NT2/D1 (cell line): ENCODE measurements around the gene LSAMP.

ENCODE experiments used
- SUZ12 ChIP-seq: IDR thresholded peaks from 2 replicates; pipeline ENCODE4 v1.6.1; 2011; ENCODE audit not compliant: insufficient read length, insufficient read depth; ENCODE audit errors: extremely low read depth
- YY1 ChIP-seq: IDR thresholded peaks from 2 replicates; pipeline ENCODE4 v1.6.1; 2011; ENCODE audit not compliant: insufficient read length, insufficient read depth
- ZNF274 ChIP-seq: IDR thresholded peaks from 2 replicates; pipeline ENCODE4 v1.6.1; 2011; ENCODE audit warnings: mild to moderate bottlenecking, low read depth, low read length

DNA sequence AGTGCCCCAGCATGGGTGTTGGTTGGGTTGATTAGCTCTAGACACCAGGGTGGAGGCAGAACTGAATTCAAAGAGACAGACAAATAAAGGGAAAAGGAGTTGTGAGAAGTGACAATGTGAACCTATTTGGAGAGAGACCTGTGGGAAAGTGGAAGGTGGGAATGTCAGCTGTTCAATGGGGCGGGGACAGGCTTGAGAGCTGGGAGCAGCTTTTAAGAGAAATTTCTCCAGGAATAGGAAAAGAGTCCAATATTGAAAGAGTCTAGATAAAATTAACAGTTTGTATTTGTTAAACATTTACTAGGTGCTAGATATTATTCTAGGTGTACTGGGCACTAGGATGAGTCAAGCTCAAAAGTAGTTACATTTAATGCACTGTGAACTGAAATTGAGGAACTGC lies 596.6 kb downstream of the LSAMP start:
- TF ChIP-seq SUZ12 (no peak), YY1 (no peak), ZNF274 (no peak)
